H9 (cell line): ENCODE measurements around the gene DCTN1. TPM values are rescaled to one million over a fixed set of nuclear protein-coding genes. Genes with fewer than 3 reads are reported as not detected.

Experiments
- DNase-seq: peaks from one replicate; pipeline ENCODE4 v3.0.0-alpha.2; 2017
- H2AFZ ChIP-seq: one replicate; pipeline ENCODE4 v1.6.1; 2013; ENCODE audit warnings: mild to moderate bottlenecking, low read length, control low read depth, moderate library complexity
- H2AK5ac ChIP-seq: 2 replicates; pipeline ENCODE4 v1.6.1; 2013; ENCODE audit warnings: low read length, control low read depth, mixed read lengths; ENCODE audit not compliant: insufficient read length
- H2BK120ac ChIP-seq: one replicate; pipeline ENCODE4 v1.6.1; 2013; ENCODE audit warnings: low read depth, mild to moderate bottlenecking, low read length, control low read depth, inconsistent platforms; ENCODE audit not compliant: poor library complexity, severe bottlenecking
- H2BK12ac ChIP-seq: 2 replicates; pipeline ENCODE4 v1.6.1; 2013; ENCODE audit warnings: low read length, control low read depth, mixed read lengths, low read depth; ENCODE audit not compliant: insufficient read length
- H2BK15ac ChIP-seq: 2 replicates; pipeline ENCODE4 v1.6.1; 2013; ENCODE audit warnings: low read depth, low read length, control low read depth
- H2BK20ac ChIP-seq: one replicate; pipeline ENCODE4 v1.6.1; 2013; ENCODE audit warnings: low read depth, mild to moderate bottlenecking, low read length, control low read depth, inconsistent platforms; ENCODE audit not compliant: poor library complexity, severe bottlenecking
- H2BK5ac ChIP-seq: 2 replicates; pipeline ENCODE4 v1.6.1; 2013; ENCODE audit warnings: low read length, control low read depth, mixed read lengths; ENCODE audit not compliant: insufficient read length
- H3K14ac ChIP-seq: 2 replicates; pipeline ENCODE4 v1.6.1; 2013; ENCODE audit warnings: low read length, control low read depth; ENCODE audit not compliant: insufficient read depth
- H3K18ac ChIP-seq: 2 replicates; pipeline ENCODE4 v1.6.1; 2013; ENCODE audit warnings: low read depth, mild to moderate bottlenecking, mixed read lengths, low read length, control low read depth; ENCODE audit not compliant: insufficient read length
- H3K23ac ChIP-seq: 2 replicates; pipeline ENCODE4 v1.6.1; 2013; ENCODE audit warnings: low read length, control low read depth, mixed read lengths, low read depth; ENCODE audit not compliant: insufficient read length
- H3K23me2 ChIP-seq: 2 replicates; pipeline ENCODE4 v1.6.1; 2013; ENCODE audit warnings: low read depth, mild to moderate bottlenecking, mixed read lengths, low read length, control low read depth; ENCODE audit not compliant: insufficient read length, poor library complexity, severe bottlenecking
- H3K27ac ChIP-seq: 2 replicates; pipeline ENCODE4 v1.5.1; 2013; ENCODE audit warnings: low read length, control low read depth, mixed read lengths, low read depth; ENCODE audit not compliant: insufficient read length
- H3K27me3 ChIP-seq: 2 replicates; pipeline ENCODE4 v1.6.1; 2013; ENCODE audit warnings: low read length, control low read depth, inconsistent platforms; ENCODE audit not compliant: insufficient read depth
- H3K4ac ChIP-seq: 2 replicates; pipeline ENCODE4 v1.6.1; 2013; ENCODE audit warnings: low read depth, mild to moderate bottlenecking, control low read depth, inconsistent platforms, low read length, moderate library complexity
- H3K4me1 ChIP-seq: 2 replicates; pipeline ENCODE4 v1.6.1; 2013; ENCODE audit warnings: low read length, control low read depth, inconsistent platforms; ENCODE audit not compliant: insufficient read depth
- H3K4me2 ChIP-seq: 2 replicates; pipeline ENCODE4 v1.6.1; 2013; ENCODE audit warnings: low read length, control low read depth, mixed read lengths; ENCODE audit not compliant: insufficient read length, insufficient read depth
- H3K56ac ChIP-seq: 2 replicates; pipeline ENCODE4 v1.6.1; 2013; ENCODE audit warnings: low read depth, mild to moderate bottlenecking, mixed read lengths, low read length, control low read depth; ENCODE audit not compliant: insufficient read length
- H3K79me1 ChIP-seq: 2 replicates; pipeline ENCODE4 v1.6.1; 2013; ENCODE audit warnings: low read depth, mild to moderate bottlenecking, moderate library complexity, low read length, control low read depth, inconsistent platforms; ENCODE audit not compliant: insufficient read depth, poor library complexity, severe bottlenecking
- H3K79me2 ChIP-seq: 2 replicates; pipeline ENCODE4 v1.6.1; 2013; ENCODE audit warnings: low read length, control low read depth, inconsistent platforms; ENCODE audit not compliant: insufficient read depth
- H3K9ac ChIP-seq: 2 replicates; pipeline ENCODE4 v1.6.1; 2013; ENCODE audit warnings: low read length, control low read depth, mixed read lengths; ENCODE audit not compliant: insufficient read length; ENCODE audit errors: extremely low read depth
- H3K9me3 ChIP-seq: one replicate; pipeline ENCODE4 v1.6.1; 2013; ENCODE audit warnings: low read depth, low read length, inconsistent platforms; ENCODE audit not compliant: control insufficient read depth
- H3T11ph ChIP-seq: one replicate; pipeline ENCODE4 v1.6.1; 2013; ENCODE audit warnings: mild to moderate bottlenecking, low read length, control low read depth, inconsistent platforms
- H4K20me1 ChIP-seq: one replicate; pipeline ENCODE4 v1.6.1; 2013; ENCODE audit not compliant: control insufficient read depth, insufficient read length, insufficient read depth
- H4K5ac ChIP-seq: 2 replicates; pipeline ENCODE4 v1.6.1; 2013; ENCODE audit warnings: low read depth, mild to moderate bottlenecking, mixed read lengths, low read length, control low read depth; ENCODE audit not compliant: insufficient read length
- H4K8ac ChIP-seq: replicated peaks from 2 replicates; pipeline ENCODE4 v1.6.1; 2013; ENCODE audit warnings: low read length, control low read depth, mixed read lengths, low read depth; ENCODE audit not compliant: insufficient read length
- H4K91ac ChIP-seq: 2 replicates; pipeline ENCODE4 v1.6.1; 2013; ENCODE audit warnings: low read depth, mild to moderate bottlenecking, moderate library complexity, mixed read lengths, low read length, control low read depth; ENCODE audit not compliant: insufficient read length
- H3K27ac Mint-ChIP-seq, 3 experiments: 2 replicates in 2 of 3; 3 replicates in 1 of 3; pipeline ENCODE4 v1.8.0; 2020 to 2021; ENCODE audit warnings: mixed read lengths in 3 of 3, mild to moderate bottlenecking in 1 of 3, moderate library complexity in 1 of 3
- H3K27me3 Mint-ChIP-seq: 2 replicates; pipeline ENCODE4 v1.8.0; 2021; ENCODE audit warnings: low read depth, mild to moderate bottlenecking, moderate library complexity, mixed read lengths
- H3K36me3 Mint-ChIP-seq, 3 experiments: 2 replicates in 2 of 3; 3 replicates in 1 of 3; pipeline ENCODE4 v1.8.0; 2020 to 2021; ENCODE audit warnings: low read depth in 3 of 3, mixed read lengths in 3 of 3; ENCODE audit not compliant: insufficient read depth in 1 of 3
- H3K4me1 Mint-ChIP-seq, 2 experiments: 2 replicates each; pipeline ENCODE4 v1.8.0; 2020; ENCODE audit warnings: mixed read lengths in 2 of 2
- H3K4me3 Mint-ChIP-seq, 2 experiments: 2 replicates in 1 of 2; 3 replicates in 1 of 2; pipeline ENCODE4 v1.8.0; 2020 to 2021; ENCODE audit warnings: mild to moderate bottlenecking in 2 of 2, mixed read lengths in 2 of 2, moderate library complexity in 1 of 2
- H3K9me3 Mint-ChIP-seq, 2 experiments: 2 replicates in 1 of 2; 3 replicates in 1 of 2; pipeline ENCODE4 v1.8.0; 2020; ENCODE audit warnings: mild to moderate bottlenecking in 2 of 2, mixed read lengths in 2 of 2, moderate library complexity in 1 of 2
- CTCF ChIP-seq: fragments of 200-600 bp; sonication (generic); conservative IDR thresholded peaks from 3 replicates; pipeline ENCODE4 v1.8.0; 2021; ENCODE audit warnings: antibody characterized with exemption, mild to moderate bottlenecking
- WGBS: extraction: QIAGEN DNeasy Blood & Tissue Kit; methylation state at CpG from one replicate; pipeline ENCODE4 v1.1.7; 2013; ENCODE audit warnings: missing lambda C conversion rate, low lambda C conversion rate, mixed read lengths; ENCODE audit not compliant: insufficient read length; ENCODE audit errors: extremely low coverage; 5-methylcytosine and 5-hydroxymethylcytosine counted together
- total RNA-seq: library from RNA; stranded (reverse); gene quantifications from 2 replicates; pipeline ENCODE4 v1.2.1, GENCODE V29; 2021

DCTN1 gene
- total RNA-seq, 1 experiment from 2014 or later: 141 TPM

DNA sequence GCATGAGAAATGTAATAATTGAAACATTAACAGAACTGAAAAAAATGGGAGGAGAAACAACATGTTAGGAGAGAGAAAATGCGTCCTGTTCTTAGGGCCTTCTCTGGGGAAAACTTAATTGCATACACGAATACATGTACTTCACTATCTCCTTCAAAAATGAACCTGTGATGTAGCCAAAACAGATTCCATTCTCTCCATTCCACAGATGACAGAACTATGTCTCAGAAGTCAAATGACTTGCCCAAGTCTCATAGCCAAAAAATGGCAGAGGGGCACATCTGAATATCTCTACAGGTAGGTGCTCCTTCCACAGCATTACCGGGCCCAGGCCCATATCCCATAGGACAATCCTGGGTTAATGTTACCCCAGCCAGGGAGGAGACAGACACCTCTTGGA lies 3.9 kb upstream of the DCTN1 start:
- Histone ChIP-seq H3K23ac (no peak overlapping the region), H2BK12ac (no peak overlapping the region), H2BK15ac (no peak overlapping the region), H3K27me3 (no peaks in the 10 kb centered on the region), H2BK20ac (no peak overlapping the region), H4K91ac (no peak overlapping the region), H3K79me2 (peaks cover 10% of the 10 kb centered on the region; the same call in 1 of the 2 replicates), H4K5ac (no peak overlapping the region), H2AFZ (no peak overlapping the region), H3K23me2 (no peaks in the 10 kb centered on the region), H3K9ac (no peak overlapping the region), H2BK5ac (no peak overlapping the region), H3K56ac (no peak overlapping the region), H3K14ac (no peak overlapping the region), H4K20me1 (no peaks in the 10 kb centered on the region), H3K4me1 (no peaks in the 10 kb centered on the region; the same call in 1 of the 2 replicates), H3K4ac (no peak overlapping the region), H2AK5ac (no peak overlapping the region), H3T11ph (no peak overlapping the region), H3K18ac (no peak overlapping the region), H2BK120ac (no peak overlapping the region), H3K27ac (no peak overlapping the region), H3K4me2 (no peak overlapping the region), H3K79me1 (peaks cover 7% of the 10 kb centered on the region), H3K9me3 (no peaks in the 10 kb centered on the region), H4K8ac (no peak overlapping the region)
- Mint-ChIP-seq H3K4me1 (peaks cover 11 to 20% of the 10 kb centered on the region in 2 experiments), H3K9me3 (no peaks in the 10 kb centered on the region), H3K27ac (no peak overlapping the region), H3K27me3 (no peaks in the 10 kb centered on the region), H3K36me3 (peaks cover 0 to 5% (median 2%) of the 10 kb centered on the region in 3 experiments; a peak in 4 of 7 replicates), H3K4me3 (no peak overlapping the region)
- no CpG with 5 or more reads among the region's 3 CpGs for WGBS
- no peak for TF ChIP-seq CTCF
- DNase-seq: no peak
